Forelimb muscle (tissue), 1 donor: ENCODE results near the gene SND1. TPM values are rescaled to one million over a fixed set of nuclear protein-coding genes. Genes with fewer than 3 reads are reported as not detected.

Experiments
- DNase-seq: peaks from one replicate; pipeline ENCODE4 v3.0.0-alpha.2; 2013; ENCODE audit warnings: low read depth
- polyA plus RNA-seq: library from polyadenylated mRNA; unstranded; fragments of 120-200 nt; gene quantifications from one replicate; pipeline ENCODE4 v1.2.1, GENCODE V29; 2013; ENCODE audit not compliant: insufficient read length

The SND1 gene
- polyA plus RNA-seq, 1 donor, result 95.0 TPM

GRCh38 chr7:127995156-127995880, 343.3 kb downstream of the SND1 start:
- peak; percentile 68 for DNase-seq

GRCh38 chr7:127995881-127996215, 343.9 kb downstream of the SND1 start:
- DNase-seq, result no peak

GRCh38 chr7:127996253-127997071, 344.5 kb downstream of the SND1 start:
- no peak for DNase-seq

GRCh38 chr7:127997226-127997922, 345.4 kb downstream of the SND1 start:
- DNase-seq, result no peak

- DNase-seq, result no peak
These were observed 346.7 kb downstream of the SND1 start for GRCh38 chr7:127998671-127999070.

GRCh38 chr7:128000048-128000447, 348.1 kb downstream of the SND1 start:
- DNase-seq, result no peak

GRCh38 chr7:128000854-128001265, 348.9 kb downstream of the SND1 start:
- DNase-seq, result no peak

- DNase-seq, result no peak
These were observed 351.2 kb downstream of the SND1 start for GRCh38 chr7:128003167-128003566.

GRCh38 chr7:128003787-128004186, 351.8 kb downstream of the SND1 start:
- no peak for DNase-seq

GRCh38 chr7:128004623-128005022, 352.6 kb downstream of the SND1 start:
- no peak for DNase-seq

- DNase-seq, result no peak
These were observed 353.1 kb downstream of the SND1 start for GRCh38 chr7:128005117-128005516.

GRCh38 chr7:128005759-128006159, 353.8 kb downstream of the SND1 start:
- no peak for DNase-seq

- no peak for DNase-seq
These were observed 354.7 kb downstream of the SND1 start for GRCh38 chr7:128006550-128007302.

- no peak for DNase-seq
These were observed 355.3 kb downstream of the SND1 start for GRCh38 chr7:128007303-128007680.

- no peak for DNase-seq
These were observed 356.1 kb downstream of the SND1 start for GRCh38 chr7:128008141-128008540.

GRCh38 chr7:128008744-128009143, 356.8 kb downstream of the SND1 start:
- DNase-seq, result no peak

- no peak for DNase-seq
These were observed 358.6 kb downstream of the SND1 start for GRCh38 chr7:128010391-128011127.

GRCh38 chr7:128011131-128011661, 359.2 kb downstream of the SND1 start:
- DNase-seq, result no peak

GRCh38 chr7:128014811-128015210, 362.8 kb downstream of the SND1 start:
- no peak for DNase-seq

GRCh38 chr7:128017460-128017859, 365.5 kb downstream of the SND1 start:
- DNase-seq, result no peak
